ENCODE data around the gene ANXA10. TPM values are rescaled to one million over a fixed set of nuclear protein-coding genes. Genes with fewer than 3 reads are reported as not detected.

Gene ANXA10
- total and polyA plus RNA-seq, 8 donors: 2.5 to 17.1 (median 8.5) TPM

GRCh38 chr4:168162604-168163003 lies 70.3 kb downstream of the ANXA10 start:
- TF ChIP-seq CTCF (IDR thresholded peaks at IDR 0.05): no peak
- ATAC-seq: peak; percentile 58 to 79 (median 71)
- no peak for FAIRE-seq
- H3K27me3 ChIP-seq: no peaks in the 10 kb centered on the region
- H3K4me1 ChIP-seq: peaks cover 4 to 28% (median 22%) of the 10 kb centered on the region in 3 donors
- peak overlapping the region in 2 of 4 donors; percentile 57 to 60 for H3K27ac ChIP-seq
- intact Hi-C loops (cut with DNase I): no loop called here
- H3K9me3 ChIP-seq: no peaks in the 10 kb centered on the region
- no peak overlapping the region for H3K4me3 ChIP-seq
- no peaks in the 10 kb centered on the region for H3K36me3 ChIP-seq
- peak in 2 of 6 donors; percentile 25 to 43 for DNase-seq

GRCh38 chr4:168163106-168163505 lies 70.8 kb downstream of the ANXA10 start:
- Histone ChIP-seq H3K4me3 (no peak overlapping the region), H3K36me3 (no peaks in the 10 kb centered on the region), H3K9me3 (no peaks in the 10 kb centered on the region), H3K27ac (peak overlapping the region in 2 of 4 donors; percentile 57 to 60), H3K4me1 (peaks cover 4 to 30% (median 22%) of the 10 kb centered on the region in 3 donors), H3K27me3 (no peaks in the 10 kb centered on the region)
- DNase-seq: peak in 1 of 6 donors; percentile 40
- intact Hi-C loops (cut with DNase I): no loop called here
- peak; percentile 44 to 64 (median 62) for ATAC-seq
- peak; percentile 17 for FAIRE-seq
- 39 to 47% methylated on average over 2 of the region's 2 CpGs for WGBS, 2 donors
- no peak for TF ChIP-seq CTCF (IDR thresholded peaks at IDR 0.05)

GRCh38 chr4:168164045-168164444 lies 71.7 kb downstream of the ANXA10 start:
- no peaks in the 10 kb centered on the region for H3K36me3 ChIP-seq
- peaks cover 4 to 30% (median 30%) of the 10 kb centered on the region in 3 donors for H3K4me1 ChIP-seq
- no peaks in the 10 kb centered on the region for H3K9me3 ChIP-seq
- no peak for FAIRE-seq
- TF ChIP-seq CTCF (IDR thresholded peaks at IDR 0.05): no peak
- no peaks in the 10 kb centered on the region for H3K27me3 ChIP-seq
- H3K27ac ChIP-seq: peak overlapping the region in 2 of 4 donors; percentile 57 to 60
- H3K4me3 ChIP-seq: no peak overlapping the region
- intact Hi-C loops (cut with DNase I): no loop called here
- 84 to 87% methylated on average over 3 of the region's 3 CpGs for WGBS, 2 donors
- no peak for ATAC-seq
- DNase-seq: no peak

- ATAC-seq: peak; percentile 78 to 86 (median 82)
- intact Hi-C loops (cut with DNase I): no loop called here
- H3K9me3 ChIP-seq: no peaks in the 10 kb centered on the region
- peaks cover 4 to 33% (median 30%) of the 10 kb centered on the region in 3 donors for H3K4me1 ChIP-seq
- no peak for TF ChIP-seq CTCF (IDR thresholded peaks at IDR 0.05)
- peak; percentile 23 for FAIRE-seq
- H3K36me3 ChIP-seq: no peaks in the 10 kb centered on the region
- H3K27ac ChIP-seq: peak overlapping the region in 2 of 4 donors; percentile 57 to 60
- no peak for DNase-seq
- H3K4me3 ChIP-seq: peak overlapping the region in 2 of 4 donors; percentile 18 to 31
- 0 to 5% methylated on average over 1 of the region's 1 CpG for WGBS, 2 donors
- no peaks in the 10 kb centered on the region for H3K27me3 ChIP-seq
These were observed 72.7 kb downstream of the ANXA10 start for GRCh38 chr4:168164915-168165548.

- H3K27ac ChIP-seq: peak overlapping the region; percentile 1 to 52 (median 30)
- FAIRE-seq (no peak), DNase-seq (no peak), ATAC-seq (peak; percentile 40 to 68 (median 64))
- no peak for TF ChIP-seq CTCF (IDR thresholded peaks at IDR 0.05)
- peaks cover 4 to 33% (median 30%) of the 10 kb centered on the region in 3 donors for H3K4me1 ChIP-seq
- no peaks in the 10 kb centered on the region for H3K36me3 ChIP-seq
- 48% methylated on average over 6 of the region's 6 CpGs for WGBS, 2 donors
- intact Hi-C loops (cut with DNase I): no loop called here
- H3K4me3 ChIP-seq: peak overlapping the region in 2 of 4 donors; percentile 2 to 24
- H3K9me3 ChIP-seq: no peaks in the 10 kb centered on the region
- no peaks in the 10 kb centered on the region for H3K27me3 ChIP-seq
These were observed 75.5 kb downstream of the ANXA10 start for GRCh38 chr4:168167714-168168284.

Measured in pancreas (tissue), 10 donors.